GM19043 (cell line): ENCODE data around the gene PTGER3.

Experiments used
- ATAC-seq: cut with Tn5 transposase; IDR thresholded peaks from one replicate; pipeline ENCODE4 v1.9.1; 2021; ENCODE audit warnings: low read depth; ENCODE audit not compliant: unreplicated experiment

PTGER3 gene

GRCh38 chr1:71053146-71053545 lies 5.5 kb upstream of the PTGER3 start:
- ATAC-seq: no peak

- peak; percentile 64 for ATAC-seq
These were observed 2.5 kb upstream of the PTGER3 start for GRCh38 chr1:71049951-71050598.

DNA sequence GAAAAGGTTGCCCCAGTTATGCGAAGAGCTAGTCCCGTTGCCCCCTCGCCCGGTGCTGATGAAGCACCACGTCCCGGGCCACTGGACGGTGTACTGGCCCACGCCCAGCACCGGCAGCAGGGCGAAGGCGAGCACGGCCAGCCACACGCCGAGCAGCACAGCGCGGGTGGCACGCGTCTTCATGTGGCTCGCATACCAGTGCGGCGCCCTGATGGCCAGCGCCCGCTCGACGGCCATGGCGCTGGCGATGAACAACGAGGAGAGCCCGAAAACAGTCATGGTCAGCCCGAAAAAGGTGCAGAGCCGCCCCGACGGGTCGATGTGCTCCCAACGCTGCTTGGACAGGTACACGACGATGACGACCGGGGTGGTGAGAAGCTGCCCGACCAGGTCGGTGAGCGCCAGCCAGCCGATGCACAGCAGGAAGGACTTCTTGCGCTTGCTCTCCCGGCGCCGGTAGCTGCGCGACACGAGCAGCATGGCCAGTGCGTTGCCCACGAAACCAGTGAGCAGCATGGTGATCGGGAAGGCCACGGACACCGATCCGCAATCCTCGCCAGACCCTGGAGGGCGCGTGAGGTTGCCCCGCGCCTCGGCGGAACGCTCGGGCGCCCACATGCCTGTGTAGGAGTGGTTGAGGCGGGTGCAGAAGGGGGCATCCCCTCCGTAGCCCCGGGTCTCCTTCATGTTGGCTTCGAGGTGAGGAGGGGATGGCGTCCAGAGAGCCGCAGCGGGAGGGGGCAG lies 553 bp downstream of the PTGER3 start:
- no peak for ATAC-seq

DNA sequence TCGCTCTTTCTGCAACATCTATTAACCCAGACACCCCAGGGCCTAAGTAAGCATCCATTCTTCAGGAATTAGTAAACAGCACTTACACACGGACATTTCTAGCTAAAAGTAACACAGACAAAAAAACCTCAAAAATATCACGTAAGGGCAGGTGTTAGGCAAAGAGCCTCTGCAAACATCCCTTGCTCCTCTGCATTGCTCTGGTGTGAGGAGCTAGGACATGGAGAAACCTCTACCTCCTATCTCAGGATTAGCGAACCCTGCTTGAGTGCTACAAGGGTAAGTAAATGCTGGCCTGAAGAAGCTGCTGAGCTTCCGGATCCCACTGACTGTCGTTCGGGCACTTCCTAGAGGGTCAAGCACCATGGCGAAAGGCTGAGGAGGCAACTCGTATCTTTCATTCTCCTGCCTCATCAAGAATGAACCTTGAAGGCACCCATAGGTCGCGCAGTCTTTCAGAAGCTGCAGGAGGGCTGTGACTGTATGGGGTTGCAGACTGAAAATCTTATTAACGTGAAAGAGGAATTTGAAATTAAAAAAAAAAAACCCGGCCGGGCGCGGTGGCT lies 2.1 kb downstream of the PTGER3 start:
- no peak for ATAC-seq

DNA sequence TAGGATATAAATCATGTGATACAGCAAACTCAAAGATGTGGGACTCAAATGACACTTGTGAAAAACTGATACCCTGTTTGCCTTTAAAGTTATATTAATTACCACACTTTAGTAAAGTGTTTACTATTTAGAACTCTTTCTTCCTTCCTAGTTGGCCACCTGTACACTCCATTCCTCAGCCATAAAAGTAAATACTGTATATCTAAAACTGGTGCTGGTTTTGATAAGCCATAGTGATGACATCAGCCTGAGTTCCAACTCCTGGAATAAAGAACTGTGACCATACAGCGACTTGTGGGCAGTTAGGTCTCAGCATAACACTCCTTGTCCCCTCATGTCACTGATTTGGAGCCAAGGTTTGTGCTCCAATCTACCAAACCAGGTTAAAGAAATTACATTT lies 2.8 kb downstream of the PTGER3 start:
- ATAC-seq: no peak

- no peak for ATAC-seq
These were observed 4.6 kb downstream of the PTGER3 start for GRCh38 chr1:71043065-71043464.

DNA sequence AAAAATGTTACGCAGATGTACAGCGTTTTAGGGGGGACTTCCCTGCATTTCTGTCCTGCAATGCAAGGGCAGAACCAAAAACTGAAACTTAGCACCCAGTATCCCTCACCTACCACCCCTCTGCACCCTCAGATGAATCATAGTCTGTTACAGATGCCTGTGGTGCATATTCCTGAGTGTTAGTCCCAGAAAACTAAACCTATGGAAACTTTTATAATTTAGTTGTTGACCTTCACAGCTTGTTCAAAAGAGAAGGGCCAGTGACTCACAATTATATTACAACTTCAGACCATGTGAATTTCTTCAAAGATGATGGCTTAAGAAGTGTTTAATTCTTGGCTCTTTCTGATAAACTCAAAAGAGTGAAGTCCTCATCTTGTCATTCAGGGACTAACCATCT lies 5.8 kb downstream of the PTGER3 start:
- no peak for ATAC-seq

- no peak for ATAC-seq
These were observed 7.9 kb downstream of the PTGER3 start for GRCh38 chr1:71039661-71040262.

GRCh38 chr1:71038942-71039341 lies 8.7 kb downstream of the PTGER3 start:
- ATAC-seq: no peak

- ATAC-seq: no peak
These were observed 9.6 kb downstream of the PTGER3 start for GRCh38 chr1:71037829-71038620.

DNA sequence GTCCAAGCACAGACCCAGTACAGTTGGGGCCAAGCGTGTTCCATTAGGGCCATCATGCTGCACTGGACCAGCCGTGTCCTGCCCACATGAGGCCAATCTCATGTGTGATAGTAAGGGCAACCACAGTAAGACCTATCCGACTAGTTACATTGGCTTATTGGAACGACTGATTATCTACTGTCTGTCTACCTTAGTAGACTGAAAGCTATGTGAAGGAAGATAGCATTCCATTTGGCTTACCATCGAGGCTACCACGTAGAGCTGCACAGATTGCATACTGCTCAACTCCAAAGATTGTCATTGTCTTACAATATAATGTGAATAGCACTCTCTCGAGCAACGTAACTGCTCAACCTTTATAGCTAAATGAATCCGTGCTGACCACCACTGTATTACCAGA lies 10.6 kb downstream of the PTGER3 start:
- no peak for ATAC-seq

DNA sequence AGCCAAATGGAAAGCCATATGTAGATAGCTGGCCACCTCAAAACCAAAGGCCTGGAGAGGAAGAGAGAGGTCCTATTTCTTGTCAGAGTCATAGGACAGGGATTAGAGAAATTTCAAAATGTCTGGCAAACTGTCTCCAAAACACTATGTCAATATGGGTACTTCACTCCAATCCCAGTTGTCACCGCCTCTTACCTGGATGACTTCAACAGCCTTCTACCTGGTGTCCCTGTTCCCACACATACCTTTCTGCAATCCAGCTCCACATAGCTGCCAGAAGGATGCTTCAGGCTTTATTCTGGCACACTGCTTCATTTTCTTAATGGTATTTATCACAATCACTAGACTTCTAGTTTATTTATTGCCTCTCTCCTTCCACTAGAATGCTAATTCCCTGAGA lies 14.5 kb downstream of the PTGER3 start:
- no peak for ATAC-seq

DNA sequence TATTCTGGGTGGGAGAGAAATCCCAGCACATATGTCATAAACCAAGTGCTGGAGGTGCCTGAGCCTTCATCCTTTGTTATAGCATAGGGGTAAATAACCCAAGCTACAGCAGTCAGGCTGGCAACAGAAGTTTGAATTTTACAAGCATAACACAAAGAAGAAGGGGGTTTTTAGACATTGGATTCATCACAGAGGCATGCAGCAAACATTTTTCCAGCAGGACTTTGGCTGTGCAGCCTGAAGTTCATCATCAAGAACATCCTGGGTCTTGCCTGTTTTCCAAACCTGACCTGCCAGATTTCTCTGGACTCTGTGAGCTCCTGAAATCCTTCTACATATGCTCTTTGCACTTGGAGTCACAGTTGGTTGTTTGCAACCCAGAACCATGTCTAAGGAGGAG lies 16.2 kb downstream of the PTGER3 start:
- no peak for ATAC-seq

DNA sequence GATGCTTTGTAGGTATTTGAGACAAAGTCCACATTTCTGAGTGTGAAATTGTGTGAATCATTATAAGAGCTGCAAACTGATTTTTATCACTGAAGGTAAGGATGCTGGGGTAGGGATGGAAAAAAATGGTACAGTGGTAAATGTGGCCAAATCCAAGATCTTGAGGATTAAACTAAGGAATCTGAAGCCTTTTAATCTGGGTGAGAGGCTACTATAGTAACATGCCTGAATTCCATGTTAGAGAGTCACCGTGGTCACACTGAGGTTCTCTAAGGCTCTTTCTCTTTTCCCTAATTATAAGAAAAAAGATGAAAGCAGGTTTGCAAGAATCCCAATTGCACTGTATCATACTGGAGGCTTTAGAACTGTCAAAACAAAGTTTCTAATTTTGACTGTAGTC lies 17.6 kb downstream of the PTGER3 start:
- ATAC-seq: no peak

- ATAC-seq: no peak
These were observed 18.6 kb downstream of the PTGER3 start for GRCh38 chr1:71028981-71029380.

- ATAC-seq: no peak
These were observed 19.6 kb downstream of the PTGER3 start for GRCh38 chr1:71027991-71028390.

DNA sequence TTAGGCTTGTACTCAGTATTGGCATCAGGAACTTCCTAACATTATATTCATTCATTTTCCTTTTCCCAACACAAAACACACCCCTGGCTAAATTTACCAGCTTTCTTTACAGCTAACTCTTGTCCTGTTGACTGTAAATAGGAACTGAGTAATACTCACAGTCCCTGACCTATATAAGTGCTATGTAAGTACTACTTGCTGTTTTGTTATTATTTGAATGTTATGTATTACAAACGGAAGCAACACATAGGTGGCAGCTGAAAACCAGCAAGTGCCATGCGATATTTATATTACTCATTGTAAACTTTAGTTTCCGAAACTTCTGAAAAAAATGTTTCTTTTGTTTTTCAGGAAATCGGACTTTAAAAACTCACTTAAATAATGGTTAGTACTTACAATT lies 21.5 kb downstream of the PTGER3 start:
- ATAC-seq: no peak

DNA sequence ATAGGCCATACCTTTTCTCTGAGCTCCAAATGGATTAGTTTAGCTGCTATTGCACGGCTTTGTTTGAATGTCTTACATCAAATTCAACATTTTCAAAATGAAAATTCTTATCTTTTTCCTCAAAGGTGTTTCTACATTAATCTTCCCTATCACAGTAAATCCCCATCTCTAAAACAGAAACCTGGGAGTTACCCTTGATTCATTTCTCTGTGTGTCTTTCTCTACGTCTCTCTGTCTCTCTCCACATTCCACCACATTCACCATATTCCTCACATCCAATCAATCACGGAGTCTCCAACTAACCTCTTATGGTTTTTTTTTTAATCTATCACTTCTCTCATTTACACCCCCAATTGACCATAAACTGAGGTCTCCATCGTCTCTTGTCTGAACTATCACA lies 24.1 kb downstream of the PTGER3 start:
- ATAC-seq: no peak

DNA sequence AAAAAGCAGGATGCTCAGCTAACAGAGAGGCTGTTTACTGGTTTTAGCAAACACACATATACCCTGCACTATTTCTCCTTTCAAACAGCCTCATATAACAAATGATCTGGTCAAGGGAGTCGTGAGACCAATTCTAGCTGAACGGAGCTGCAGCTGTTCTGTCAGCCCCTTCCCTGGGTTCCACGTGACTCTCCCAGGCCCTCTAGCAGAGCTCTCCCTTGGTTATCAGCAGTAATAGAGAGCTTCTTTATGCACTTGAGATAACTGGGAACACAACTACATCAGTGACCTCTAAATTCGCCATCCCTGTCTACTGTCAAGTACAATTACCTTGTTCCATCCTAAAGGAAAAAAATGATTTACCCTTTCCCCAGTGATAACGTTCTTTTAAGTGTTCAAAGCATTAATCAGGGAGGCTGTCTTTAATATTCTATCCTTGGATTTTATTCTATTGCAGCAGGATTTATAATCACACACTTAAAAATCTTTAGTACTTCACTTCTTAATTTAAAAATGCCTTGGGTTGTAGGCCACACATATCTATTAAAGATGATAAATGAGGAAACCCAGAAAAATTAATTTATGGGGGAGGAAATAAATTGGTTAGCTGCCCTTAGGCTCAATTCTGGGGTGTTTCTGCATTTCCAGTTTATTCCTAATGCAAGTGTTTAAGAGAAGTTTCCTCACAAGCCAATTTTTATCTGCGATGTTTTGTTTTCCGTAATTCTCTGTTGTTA lies 28.2 kb downstream of the PTGER3 start:
- no peak for ATAC-seq

GRCh38 chr1:71018791-71019190 lies 28.8 kb downstream of the PTGER3 start:
- ATAC-seq: no peak
